Mucosa of descending colon (tissue), 3 donors: Measurements from ENCODE around the gene SLC10A3. TPM values are rescaled to one million over a fixed set of nuclear protein-coding genes. Genes with fewer than 3 reads are reported as not detected.
A peak's percentile ranks its signal among the peaks of the same experiment; 100 is the strongest.

ENCODE experiments used
- ATAC-seq: fragments of 200-7000 bp; cut with Tn5 transposase; one replicate; pipeline ENCODE4 v1.9.1; 2020; ENCODE audit warnings: mild to moderate bottlenecking, moderate library complexity
- DNase-seq, 3 donors: peaks; one replicate each; pipeline ENCODE4 v3.0.0-alpha.2; 2020
- H3K36me3 ChIP-seq: fragments of 200-600 bp; one replicate; pipeline ENCODE4 v1.8.0; 2021; ENCODE audit warnings: low read depth, mild to moderate bottlenecking
- H3K4me1 ChIP-seq: fragments of 200-600 bp; one replicate; pipeline ENCODE4 v1.8.0; 2021; ENCODE audit warnings: low read depth, mild to moderate bottlenecking
- H3K4me3 ChIP-seq: fragments of 200-600 bp; one replicate; pipeline ENCODE4 v1.8.0; 2021; ENCODE audit warnings: mild to moderate bottlenecking
- H3K9me3 ChIP-seq: fragments of 200-600 bp; one replicate; pipeline ENCODE4 v1.8.0; 2021; ENCODE audit warnings: mild to moderate bottlenecking
- CTCF ChIP-seq: fragments of 200-600 bp; IDR thresholded peaks from one replicate; pipeline ENCODE4 v1.8.0; 2022; ENCODE audit warnings: antibody characterized with exemption, mild to moderate bottlenecking
- intact Hi-C, 2 donors: fragments of 100-400 bp; cut with DNase I in 1 of 2; cut with micrococcal nuclease in 1 of 2; formaldehyde crosslinking; loops; one replicate each; pipeline versions ENCODE4 v1.11.0 to v1.11.1; 2022; cut with DNase I, micrococcal nuclease
- total RNA-seq, 3 donors: library from RNA; stranded (reverse); fragmentation: NEBNext Ultra II Directional in 2 of 3; extraction: Animal tissue kit (Norgen Biotek cat#: 25700) in 2 of 3; gene quantifications; one replicate each; pipeline versions ENCODE4 v1.2.1 to v1.2.4, GENCODE V29; 2021 to 2023
- donor health status: DM: no; HTN: no; CAD: no; lungs with moderate emphysema.
- donor health status: DM: no; HTN: no; CAD: no.
- donor health status: DM: no; HTN: yes; CAD: no.

The SLC10A3 gene
- total RNA-seq, 3 donors from 2014 or later, result 26.2 to 30.6 (median 28.0) TPM

GRCh38 chrX:154471839-154472684, 18.4 kb downstream of the SLC10A3 start:
- intact Hi-C loops, result no loop called here
- ATAC-seq, result peak; percentile 17

GRCh38 chrX:154470914-154471568, 19.4 kb downstream of the SLC10A3 start:
- Histone ChIP-seq H3K36me3 (no peaks in the 10 kb centered on the region), H3K9me3 (no peaks in the 10 kb centered on the region), H3K4me1 (no peaks in the 10 kb centered on the region), H3K4me3 (no peak overlapping the region)
- no peak for ATAC-seq
- intact Hi-C loops, result no loop called here
- DNase-seq, result no peak
- no peak for TF ChIP-seq CTCF

More at GRCh38 chrX:154471839-154472684, 18.4 kb downstream of the SLC10A3 start:
- Histone ChIP-seq H3K36me3 (no peaks in the 10 kb centered on the region), H3K9me3 (no peaks in the 10 kb centered on the region), H3K4me3 (no peak overlapping the region), H3K4me1 (no peaks in the 10 kb centered on the region)
- TF ChIP-seq CTCF, result no peak
- no peak for DNase-seq

GRCh38 chrX:154470434-154470833, 20.0 kb downstream of the SLC10A3 start:
- DNase-seq, result no peak
- H3K36me3 ChIP-seq, result no peaks in the 10 kb centered on the region
- H3K4me1 ChIP-seq, result no peaks in the 10 kb centered on the region
- no peak overlapping the region for H3K4me3 ChIP-seq
- TF ChIP-seq CTCF, result no peak
- no peak for ATAC-seq
- no peaks in the 10 kb centered on the region for H3K9me3 ChIP-seq
- intact Hi-C loops, result no loop called here

DNA sequence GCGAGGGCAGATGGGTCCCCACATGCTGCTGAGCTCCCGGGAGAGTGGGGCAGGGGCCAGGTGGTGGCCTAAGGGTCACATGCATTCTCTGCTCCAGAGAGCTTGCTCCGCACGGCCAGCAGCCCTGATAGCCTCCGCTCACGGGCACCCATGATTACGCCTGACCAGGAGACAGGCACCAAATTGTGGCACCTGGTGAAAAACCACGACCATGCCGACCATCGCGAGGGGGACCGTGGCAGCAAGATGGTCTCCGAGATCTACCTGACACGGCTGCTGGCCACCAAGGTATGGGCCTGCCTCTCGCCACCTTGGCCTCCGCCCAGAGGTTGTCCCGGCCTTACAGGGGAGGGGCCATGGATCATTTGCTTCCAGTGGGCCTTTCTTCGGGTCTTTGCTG, 20.5 kb downstream of the SLC10A3 start:
- TF ChIP-seq CTCF, result no peak

DNA sequence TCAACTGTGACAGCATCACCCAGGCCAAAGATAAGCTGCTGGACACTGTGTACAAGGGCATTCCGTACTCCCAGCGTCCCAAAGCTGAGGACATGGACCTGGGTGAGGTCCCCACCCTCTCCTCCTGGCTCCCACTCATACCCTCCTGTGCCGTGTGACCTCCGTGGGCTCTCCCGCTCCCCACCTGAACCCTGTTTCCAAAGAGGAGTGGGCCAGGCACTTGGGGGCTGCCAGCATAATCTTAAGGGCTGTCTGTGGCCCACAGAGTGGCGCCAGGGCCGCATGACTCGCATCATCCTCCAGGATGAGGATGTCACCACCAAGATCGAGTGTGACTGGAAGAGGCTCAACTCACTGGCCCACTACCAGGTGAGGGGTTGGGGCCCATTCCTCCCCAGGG, 21.3 kb downstream of the SLC10A3 start:
- no peaks in the 10 kb centered on the region for H3K4me1 ChIP-seq
- DNase-seq, result no peak
- no peak for TF ChIP-seq CTCF
- intact Hi-C loops, result no loop called here
- no peaks in the 10 kb centered on the region for H3K9me3 ChIP-seq
- ATAC-seq, result no peak
- no peak overlapping the region for H3K4me3 ChIP-seq
- H3K36me3 ChIP-seq, result no peaks in the 10 kb centered on the region

More for the DNA sequence above, 20.5 kb downstream of the SLC10A3 start:
- Histone ChIP-seq H3K36me3 (no peaks in the 10 kb centered on the region), H3K9me3 (no peaks in the 10 kb centered on the region), H3K4me3 (no peak overlapping the region), H3K4me1 (no peaks in the 10 kb centered on the region)
- ATAC-seq (no peak), DNase-seq (no peak)
- intact Hi-C loops, result no loop called here
